PFSK-1 (cell line): Measurements from ENCODE around the gene FOXB1.

Source experiments
- SIN3A ChIP-seq: IDR thresholded peaks from 2 replicates; pipeline ENCODE4 v1.6.1; 2012; ENCODE audit warnings: mild to moderate bottlenecking, low read length, moderate library complexity, borderline replicate concordance; ENCODE audit not compliant: insufficient read depth
- TF ChIP-seq, protein P1 (sequence below), 2 experiments: IDR thresholded peaks; 2 replicates each; pipeline versions ENCODE4 v1.6.1 to v1.8.0; 2011 to 2012; ENCODE audit warnings: low read depth in 2 of 2, low read length in 2 of 2, control low read depth in 1 of 2, inconsistent platforms in 1 of 2, mild to moderate bottlenecking in 1 of 2, moderate library complexity in 1 of 2; ENCODE audit not compliant: insufficient read depth in 1 of 2

DNA sequence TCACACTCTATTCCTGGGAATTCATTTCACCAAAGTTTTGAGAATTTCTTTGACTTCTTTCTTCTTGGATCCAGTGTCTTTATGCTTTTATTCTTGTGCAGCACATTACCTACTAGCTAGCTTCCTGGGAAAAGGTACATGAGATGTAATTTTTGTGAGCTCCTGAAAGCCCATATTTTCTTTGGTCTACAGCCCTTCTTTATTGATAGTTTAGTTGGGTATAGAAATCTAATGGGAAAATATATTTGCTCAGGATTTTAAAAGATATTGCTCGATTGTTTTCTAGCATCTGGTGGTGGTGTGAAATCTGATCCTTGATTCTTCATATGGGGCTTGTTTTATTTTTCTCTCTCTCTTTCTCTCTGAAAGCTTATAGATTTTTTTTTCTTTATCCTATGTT lies 45.8 kb downstream of the FOXB1 start:
- no peak for TF ChIP-seq SIN3A
- TF ChIP-seq, protein P1, sequence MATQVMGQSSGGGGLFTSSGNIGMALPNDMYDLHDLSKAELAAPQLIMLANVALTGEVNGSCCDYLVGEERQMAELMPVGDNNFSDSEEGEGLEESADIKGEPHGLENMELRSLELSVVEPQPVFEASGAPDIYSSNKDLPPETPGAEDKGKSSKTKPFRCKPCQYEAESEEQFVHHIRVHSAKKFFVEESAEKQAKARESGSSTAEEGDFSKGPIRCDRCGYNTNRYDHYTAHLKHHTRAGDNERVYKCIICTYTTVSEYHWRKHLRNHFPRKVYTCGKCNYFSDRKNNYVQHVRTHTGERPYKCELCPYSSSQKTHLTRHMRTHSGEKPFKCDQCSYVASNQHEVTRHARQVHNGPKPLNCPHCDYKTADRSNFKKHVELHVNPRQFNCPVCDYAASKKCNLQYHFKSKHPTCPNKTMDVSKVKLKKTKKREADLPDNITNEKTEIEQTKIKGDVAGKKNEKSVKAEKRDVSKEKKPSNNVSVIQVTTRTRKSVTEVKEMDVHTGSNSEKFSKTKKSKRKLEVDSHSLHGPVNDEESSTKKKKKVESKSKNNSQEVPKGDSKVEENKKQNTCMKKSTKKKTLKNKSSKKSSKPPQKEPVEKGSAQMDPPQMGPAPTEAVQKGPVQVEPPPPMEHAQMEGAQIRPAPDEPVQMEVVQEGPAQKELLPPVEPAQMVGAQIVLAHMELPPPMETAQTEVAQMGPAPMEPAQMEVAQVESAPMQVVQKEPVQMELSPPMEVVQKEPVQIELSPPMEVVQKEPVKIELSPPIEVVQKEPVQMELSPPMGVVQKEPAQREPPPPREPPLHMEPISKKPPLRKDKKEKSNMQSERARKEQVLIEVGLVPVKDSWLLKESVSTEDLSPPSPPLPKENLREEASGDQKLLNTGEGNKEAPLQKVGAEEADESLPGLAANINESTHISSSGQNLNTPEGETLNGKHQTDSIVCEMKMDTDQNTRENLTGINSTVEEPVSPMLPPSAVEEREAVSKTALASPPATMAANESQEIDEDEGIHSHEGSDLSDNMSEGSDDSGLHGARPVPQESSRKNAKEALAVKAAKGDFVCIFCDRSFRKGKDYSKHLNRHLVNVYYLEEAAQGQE (IDR thresholded peaks at IDR 0.05; ENCODE audit: insufficient read depth in 1 of 2, low read depth in 2 of 2, low read length in 2 of 2), result no peak
